Fibroblast of lung (primary cell): ENCODE measurements around the gene UBR3.

Experiments
- CTCF ChIP-seq, 2 donors: IDR thresholded peaks in 1 of 2; conservative IDR thresholded peaks in 1 of 2; 1 replicate in 1 of 2; 2 replicates in 1 of 2; pipeline ENCODE4 v1.5.1; 2011 to 2012; ENCODE audit warnings: low read length in 2 of 2, control low read depth in 1 of 2, inconsistent platforms in 1 of 2, low read depth in 1 of 2, mild to moderate bottlenecking in 1 of 2
- EZH2 ChIP-seq: IDR thresholded peaks from 2 replicates; pipeline ENCODE4 v1.5.1; 2012; ENCODE audit warnings: low read length, control low read depth, mild to moderate bottlenecking; ENCODE audit errors: missing control alignments

- TF ChIP-seq CTCF (conservative IDR thresholded peaks at IDR 0.05 in 1 of 2, IDR thresholded peaks at IDR 0.05 in 1 of 2; ENCODE audit: low read depth in 1 of 2, low read length in 2 of 2) (no peak), EZH2 (no peak)
These were observed 151.3 kb downstream of the UBR3 start for GRCh38 chr2:169978402-169979017.
